ENCODE results near the gene POLG2. TPM values are rescaled to one million over a fixed set of nuclear protein-coding genes. Genes with fewer than 3 reads are reported as not detected.

Gene POLG2
- total and polyA plus RNA-seq, 10 of the 15 experiments (the other 5 are each of a cell fraction or from before 2014, with no cell fraction given) = 10.2 to 27.7 (median 22.2) TPM

DNA sequence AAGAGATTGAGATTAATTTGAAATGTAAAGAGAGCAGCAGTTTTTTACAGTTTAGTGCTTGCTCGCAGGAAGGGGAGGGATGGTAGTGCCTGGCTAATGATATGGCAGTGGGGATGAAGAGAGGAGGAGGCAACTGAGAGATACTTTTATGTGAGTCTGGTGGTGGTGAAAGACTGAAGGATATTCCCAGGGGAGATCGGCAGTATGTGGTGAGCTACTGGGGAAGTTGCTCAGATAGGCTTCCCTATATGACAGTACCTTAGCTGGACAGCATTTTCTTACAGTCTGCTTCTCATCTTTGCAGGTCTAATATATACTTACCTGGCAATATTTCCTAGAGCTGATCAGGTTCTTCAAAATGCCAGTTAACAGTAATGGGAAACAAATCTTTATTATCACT lies 18.6 kb upstream of the POLG2 start:
- TF ChIP-seq, protein P1, sequence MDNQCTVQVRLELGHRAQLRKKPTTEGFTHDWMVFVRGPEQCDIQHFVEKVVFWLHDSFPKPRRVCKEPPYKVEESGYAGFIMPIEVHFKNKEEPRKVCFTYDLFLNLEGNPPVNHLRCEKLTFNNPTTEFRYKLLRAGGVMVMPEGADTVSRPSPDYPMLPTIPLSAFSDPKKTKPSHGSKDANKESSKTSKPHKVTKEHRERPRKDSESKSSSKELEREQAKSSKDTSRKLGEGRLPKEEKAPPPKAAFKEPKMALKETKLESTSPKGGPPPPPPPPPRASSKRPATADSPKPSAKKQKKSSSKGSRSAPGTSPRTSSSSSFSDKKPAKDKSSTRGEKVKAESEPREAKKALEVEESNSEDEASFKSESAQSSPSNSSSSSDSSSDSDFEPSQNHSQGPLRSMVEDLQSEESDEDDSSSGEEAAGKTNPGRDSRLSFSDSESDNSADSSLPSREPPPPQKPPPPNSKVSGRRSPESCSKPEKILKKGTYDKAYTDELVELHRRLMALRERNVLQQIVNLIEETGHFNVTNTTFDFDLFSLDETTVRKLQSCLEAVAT (IDR thresholded peaks at IDR 0.05) = no peak
- TF ChIP-seq MEF2B (IDR thresholded peaks at IDR 0.05; ENCODE audit: partially characterized antibody, poor library complexity, severe bottlenecking) (peak; percentile 67), KDM1A (IDR thresholded peaks at IDR 0.05; ENCODE audit: borderline replicate concordance) (no peak)
- H3K4me3 ChIP-seq = no peak overlapping the region
- H3K27ac ChIP-seq (ENCODE audit: control insufficient read depth, insufficient read depth) = no peak overlapping the region
- WGBS (ENCODE audit: insufficient coverage, insufficient replicate concordance, low lambda C conversion rate, missing lambda C conversion rate) = 50% methylated on average over 2 of the region's 2 CpGs
- intact Hi-C loops (cut with micrococcal nuclease; ENCODE audit: unreplicated experiment) = no loop called here
- in situ Hi-C loops (cut with MboI) = no loop called here
- POLR2A ChIA-PET = interaction anchor here (0.5 to 1.6 kb wide), 6 partner anchors 9 to 746 kb away, joined by 3 to 6 read pairs (median 4); partner anchors contain the start of genes CEP95 and DDX5
- no peak for DNase-seq (ENCODE audit: low read depth, low spot score)
- no peaks in the 10 kb centered on the region for H4K20me1 ChIP-seq (ENCODE audit: control insufficient read depth, insufficient read depth)
- RAD21 ChIA-PET (ENCODE audit: unreplicated experiment) = interaction anchor here (1.2 to 1.3 kb wide), 3 partner anchors 92 to 134 kb away, joined by 3 to 6 read pairs (median 4); no protein-coding TSS in a partner anchor
- no peak overlapping the region for H3K9ac ChIP-seq (ENCODE audit: control insufficient read depth, insufficient read depth, low read length)
- H3K79me2 ChIP-seq (ENCODE audit: control insufficient read depth, insufficient read depth, low read length) = no peaks in the 10 kb centered on the region
- H3K27me3 ChIP-seq (replicated peaks in 1 of 2; ENCODE audit: control insufficient read depth in 2 of 2, insufficient read depth in 2 of 2, low read length in 1 of 2) = no peaks in the 10 kb centered on the region
- BruUV-seq (replicated peaks) = no TSS peak
- H3K36me3 ChIP-seq (ENCODE audit: control insufficient read depth in 2 of 2, insufficient read depth in 2 of 2, low read length in 1 of 2) = peaks cover 0 to 25% of the 10 kb centered on the region in 2 experiments
- no peaks in the 10 kb centered on the region for H3K4me1 ChIP-seq (ENCODE audit: control insufficient read depth, insufficient read depth, low read length)
- ATAC-seq = peak; percentile 78
- CTCF ChIA-PET = interaction anchor here (1.0 to 2.0 kb wide), 8 partner anchors 8 to 134 kb away, joined by 3 to 13 read pairs (median 5); no protein-coding TSS in a partner anchor
- SMC1A ChIA-PET (ENCODE audit: uncharacterized antibody, unreplicated experiment) = interaction anchor here (0.9 to 2.0 kb wide), 8 partner anchors 8 to 110 kb away, joined by 3 to 8 read pairs (median 4); partner anchors contain the start of genes CEP95, DDX5 and POLG2
- no peak for FAIRE-seq
- no peak overlapping the region for H2AFZ ChIP-seq (ENCODE audit: control insufficient read depth, low read depth, low read length)
- no peaks in the 10 kb centered on the region for H3K9me3 ChIP-seq (replicated peaks; ENCODE audit: control insufficient read depth, insufficient read depth, low read length)
- no peak overlapping the region for H3K4me2 ChIP-seq (ENCODE audit: control insufficient read depth, insufficient read depth)

DNA sequence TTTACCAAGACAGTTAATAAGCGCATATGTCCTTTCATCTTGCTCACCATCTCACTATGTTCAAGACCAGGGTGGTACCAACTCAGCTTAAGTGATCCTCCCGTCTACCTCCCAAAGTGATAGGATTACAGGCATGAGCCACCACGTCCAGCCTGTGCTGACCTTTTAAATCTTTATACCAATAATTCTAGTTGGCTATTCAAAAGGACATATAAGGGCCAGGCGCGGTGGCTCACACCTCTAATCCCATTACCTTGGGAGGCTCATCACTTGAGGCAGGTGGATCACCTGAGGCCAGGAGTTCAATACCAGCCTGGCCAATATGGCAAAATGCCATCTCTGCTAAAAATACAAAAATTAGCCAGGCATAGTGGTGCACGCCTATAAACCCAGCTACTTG lies 12.3 kb upstream of the POLG2 start:
- H3K36me3 ChIP-seq (ENCODE audit: control insufficient read depth in 2 of 2, insufficient read depth in 2 of 2, low read length in 1 of 2) = peaks cover 0 to 17% of the 10 kb centered on the region in 2 experiments; a peak in 3 of 4 replicates
- H3K9ac ChIP-seq (ENCODE audit: control insufficient read depth, insufficient read depth, low read length) = no peak overlapping the region
- H3K4me3 ChIP-seq = no peak overlapping the region
- RAD21 ChIA-PET (ENCODE audit: unreplicated experiment) = interaction anchor here (0.5 kb wide), 1 partner anchor 23 kb away, joined by 3 read pairs; no protein-coding TSS in a partner anchor
- intact Hi-C loops (cut with micrococcal nuclease; ENCODE audit: unreplicated experiment) = no loop called here
- H3K4me2 ChIP-seq (ENCODE audit: control insufficient read depth, insufficient read depth) = peak overlapping the region; percentile 57
- POLR2A ChIA-PET = no interaction called here
- TF ChIP-seq GABPA (IDR thresholded peaks at IDR 0.05; ENCODE audit: low read depth) (no peak), CHD1 (IDR thresholded peaks at IDR 0.05; ENCODE audit: low read depth, low read length) (no peak), TAF1 (IDR thresholded peaks at IDR 0.05; ENCODE audit: borderline replicate concordance, low read depth, low read length) (no peak), ZNF592 (IDR thresholded peaks at IDR 0.05) (no peak)
- peaks cover 6% of the 10 kb centered on the region for H4K20me1 ChIP-seq (ENCODE audit: control insufficient read depth, insufficient read depth)
- no TSS peak for BruUV-seq (replicated peaks)
- H3K79me2 ChIP-seq (ENCODE audit: control insufficient read depth, insufficient read depth, low read length) = peaks cover 48% of the 10 kb centered on the region
- FAIRE-seq (no peak), DNase-seq (ENCODE audit: low read depth, low spot score) (no peak), ATAC-seq (no peak)
- H3K9me3 ChIP-seq (replicated peaks; ENCODE audit: control insufficient read depth, insufficient read depth, low read length) = no peaks in the 10 kb centered on the region
- no peaks in the 10 kb centered on the region for H3K4me1 ChIP-seq (ENCODE audit: control insufficient read depth, insufficient read depth, low read length)
- SMC1A ChIA-PET (ENCODE audit: uncharacterized antibody, unreplicated experiment) = interaction anchor here (0.8 to 2.5 kb wide), 3 partner anchors 11 to 91 kb away, joined by 3 to 11 read pairs (median 4); no protein-coding TSS in a partner anchor
- H3K27me3 ChIP-seq (replicated peaks in 1 of 2; ENCODE audit: control insufficient read depth in 2 of 2, insufficient read depth in 2 of 2, low read length in 1 of 2) = no peaks in the 10 kb centered on the region
- in situ Hi-C loops (cut with MboI) = loop anchor here (10.0 kb wide), 2 partner anchors 136 to 664 kb away; partner anchors contain the start of gene SMARCD2
- CTCF ChIA-PET = interaction anchor here (0.8 to 2.4 kb wide), 3 partner anchors 12 to 90 kb away, joined by 5 to 15 read pairs (median 5); partner anchors contain the start of gene POLG2
- H2AFZ ChIP-seq (ENCODE audit: control insufficient read depth, low read depth, low read length) = no peak overlapping the region
- 87% methylated on average over 6 of the region's 6 CpGs for WGBS (ENCODE audit: insufficient coverage, insufficient replicate concordance, low lambda C conversion rate, missing lambda C conversion rate)
- H3K27ac ChIP-seq (ENCODE audit: control insufficient read depth, insufficient read depth) = no peak overlapping the region

Data from GM12878 (cell line).